Parathyroid adenoma (tissue), 2 donors: Measurements from ENCODE around the gene GPC6.
"Not testable (repeated sequence)": the region's sequence is repeated elsewhere in the genome, so short reads cannot be mapped to it uniquely, and the experiment has no call there.

Experiments used
- H2AFZ ChIP-seq: fragments of 300-600 bp; sonication (generic); one replicate; pipeline ENCODE4 v1.7.0; 2017; ENCODE audit warnings: antibody characterized with exemption, mild to moderate bottlenecking
- H3K27ac ChIP-seq: fragments of 300-600 bp; sonication (generic); one replicate; pipeline ENCODE4 v1.7.0; 2017
- H3K27me3 ChIP-seq: fragments of 300-600 bp; sonication (generic); one replicate; pipeline ENCODE4 v1.7.0; 2017; ENCODE audit warnings: low read length; ENCODE audit not compliant: control insufficient read depth, insufficient read depth
- H3K36me3 ChIP-seq: fragments of 300-600 bp; sonication (generic); one replicate; pipeline ENCODE4 v1.7.0; 2017; ENCODE audit warnings: low read length; ENCODE audit not compliant: control insufficient read depth, insufficient read depth
- H3K4me1 ChIP-seq: fragments of 300-600 bp; sonication (generic); one replicate; pipeline ENCODE4 v1.7.0; 2017; ENCODE audit warnings: control low read depth
- H3K4me2 ChIP-seq: fragments of 300-600 bp; sonication (generic); one replicate; pipeline ENCODE4 v1.7.0; 2017; ENCODE audit warnings: low read length
- H3K4me3 ChIP-seq: fragments of 300-600 bp; sonication (generic); one replicate; pipeline ENCODE4 v1.7.0; 2017; ENCODE audit warnings: low read depth, low read length
- H3K79me2 ChIP-seq: fragments of 300-600 bp; sonication (generic); one replicate; pipeline ENCODE4 v1.7.0; 2017; ENCODE audit warnings: control low read depth
- H3K9ac ChIP-seq: fragments of 300-600 bp; sonication (generic); one replicate; pipeline ENCODE4 v1.7.0; 2017; ENCODE audit warnings: mild to moderate bottlenecking
- H3K9me3 ChIP-seq: fragments of 300-600 bp; sonication (generic); one replicate; pipeline ENCODE4 v1.7.0; 2017; ENCODE audit warnings: low read length; ENCODE audit not compliant: control insufficient read depth
- TF ChIP-seq, protein P1 (sequence below): fragments of 300-600 bp; sonication (generic); IDR thresholded peaks from one replicate; pipeline ENCODE4 v1.7.0; 2017; ENCODE audit warnings: antibody characterized with exemption, mild to moderate bottlenecking
- donor health status: primary hyperparathyroidism.

The GPC6 gene

DNA sequence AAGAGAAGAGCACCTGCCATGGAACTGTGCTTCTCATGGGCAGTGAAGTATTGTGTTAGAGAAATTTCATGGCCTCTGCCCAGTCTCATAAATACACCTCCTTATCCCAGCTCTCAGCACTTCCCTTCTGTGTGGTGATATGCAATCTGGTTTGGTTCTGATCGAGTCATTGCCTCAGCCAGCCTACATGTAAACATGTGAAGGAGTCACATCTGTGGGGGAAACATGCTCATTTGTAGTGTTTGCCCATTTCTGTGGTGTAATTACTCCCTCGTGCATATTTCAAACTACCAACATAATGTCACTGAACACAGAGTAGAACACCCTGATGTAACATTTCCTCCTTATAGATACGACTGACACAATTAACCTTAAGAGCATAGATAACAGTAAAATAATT is 1069.9 kb downstream of the GPC6 start:
- Histone ChIP-seq H3K4me1 (no peaks in the 10 kb centered on the region), H3K9me3 (no peaks in the 10 kb centered on the region), H3K27me3 (no peaks in the 10 kb centered on the region), H3K27ac (no peak overlapping the region), H3K79me2 (no peaks in the 10 kb centered on the region), H3K36me3 (no peaks in the 10 kb centered on the region), H2AFZ (no peak overlapping the region), H3K4me2 (no peak overlapping the region), H3K9ac (no peak overlapping the region), H3K4me3 (no peak overlapping the region)
- TF ChIP-seq, protein P1, sequence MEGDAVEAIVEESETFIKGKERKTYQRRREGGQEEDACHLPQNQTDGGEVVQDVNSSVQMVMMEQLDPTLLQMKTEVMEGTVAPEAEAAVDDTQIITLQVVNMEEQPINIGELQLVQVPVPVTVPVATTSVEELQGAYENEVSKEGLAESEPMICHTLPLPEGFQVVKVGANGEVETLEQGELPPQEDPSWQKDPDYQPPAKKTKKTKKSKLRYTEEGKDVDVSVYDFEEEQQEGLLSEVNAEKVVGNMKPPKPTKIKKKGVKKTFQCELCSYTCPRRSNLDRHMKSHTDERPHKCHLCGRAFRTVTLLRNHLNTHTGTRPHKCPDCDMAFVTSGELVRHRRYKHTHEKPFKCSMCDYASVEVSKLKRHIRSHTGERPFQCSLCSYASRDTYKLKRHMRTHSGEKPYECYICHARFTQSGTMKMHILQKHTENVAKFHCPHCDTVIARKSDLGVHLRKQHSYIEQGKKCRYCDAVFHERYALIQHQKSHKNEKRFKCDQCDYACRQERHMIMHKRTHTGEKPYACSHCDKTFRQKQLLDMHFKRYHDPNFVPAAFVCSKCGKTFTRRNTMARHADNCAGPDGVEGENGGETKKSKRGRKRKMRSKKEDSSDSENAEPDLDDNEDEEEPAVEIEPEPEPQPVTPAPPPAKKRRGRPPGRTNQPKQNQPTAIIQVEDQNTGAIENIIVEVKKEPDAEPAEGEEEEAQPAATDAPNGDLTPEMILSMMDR: no peak

DNA sequence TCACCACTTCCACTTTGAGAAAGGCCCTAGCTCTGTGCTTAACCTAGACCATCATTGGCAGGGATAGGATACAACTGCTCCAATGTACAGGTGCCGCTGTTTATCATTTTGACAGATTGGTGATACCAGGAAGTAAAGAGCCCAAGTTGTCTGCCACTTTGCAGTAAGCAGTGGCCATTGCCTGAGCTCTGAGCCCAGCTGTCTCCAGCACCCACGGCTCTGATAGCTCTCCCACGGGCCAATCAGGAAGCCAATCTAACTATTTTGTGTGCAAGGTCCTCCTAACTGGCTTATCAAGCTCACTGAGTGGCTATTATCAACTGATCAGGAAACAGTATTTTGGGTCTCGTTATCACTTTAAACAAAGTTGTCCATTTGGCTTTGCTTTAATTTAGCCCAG is 1071.7 kb downstream of the GPC6 start:
- H3K9ac ChIP-seq: no peak overlapping the region
- H3K79me2 ChIP-seq: no peaks in the 10 kb centered on the region
- H3K9me3 ChIP-seq: no peaks in the 10 kb centered on the region
- H3K4me2 ChIP-seq: no peak overlapping the region
- H3K36me3 ChIP-seq: no peaks in the 10 kb centered on the region
- TF ChIP-seq, protein P1: no peak
- no peaks in the 10 kb centered on the region for H3K27me3 ChIP-seq
- H3K4me1 ChIP-seq: no peaks in the 10 kb centered on the region
- H3K27ac ChIP-seq: no peak overlapping the region
- no peak overlapping the region for H3K4me3 ChIP-seq
- no peak overlapping the region for H2AFZ ChIP-seq

DNA sequence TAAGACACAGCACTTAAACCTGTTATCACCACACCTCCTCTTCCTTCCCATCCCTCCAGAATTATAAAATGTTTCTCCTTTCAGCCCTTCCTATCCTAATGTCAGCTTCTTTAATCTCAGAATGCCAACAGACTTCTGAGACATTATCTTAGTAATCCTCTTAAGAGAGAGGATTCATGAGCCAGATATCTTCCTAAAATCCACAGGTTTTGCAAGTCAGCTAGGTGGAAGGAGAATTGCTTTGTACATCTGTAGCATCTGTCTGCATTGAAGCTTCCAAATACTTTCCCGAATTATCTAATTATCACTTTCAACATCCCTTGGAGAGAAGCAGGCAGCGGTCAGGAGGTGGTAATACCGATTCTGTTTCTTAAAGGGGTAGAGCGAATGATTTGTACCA is 1073.8 kb downstream of the GPC6 start:
- no peak overlapping the region for H2AFZ ChIP-seq
- H3K4me2 ChIP-seq: no peak overlapping the region
- no peaks in the 10 kb centered on the region for H3K9me3 ChIP-seq
- H3K27ac ChIP-seq: no peak overlapping the region
- H3K9ac ChIP-seq: no peak overlapping the region
- TF ChIP-seq, protein P1: no peak
- H3K4me1 ChIP-seq: no peaks in the 10 kb centered on the region
- H3K36me3 ChIP-seq: no peaks in the 10 kb centered on the region
- no peaks in the 10 kb centered on the region for H3K79me2 ChIP-seq
- no peak overlapping the region for H3K4me3 ChIP-seq
- no peaks in the 10 kb centered on the region for H3K27me3 ChIP-seq

DNA sequence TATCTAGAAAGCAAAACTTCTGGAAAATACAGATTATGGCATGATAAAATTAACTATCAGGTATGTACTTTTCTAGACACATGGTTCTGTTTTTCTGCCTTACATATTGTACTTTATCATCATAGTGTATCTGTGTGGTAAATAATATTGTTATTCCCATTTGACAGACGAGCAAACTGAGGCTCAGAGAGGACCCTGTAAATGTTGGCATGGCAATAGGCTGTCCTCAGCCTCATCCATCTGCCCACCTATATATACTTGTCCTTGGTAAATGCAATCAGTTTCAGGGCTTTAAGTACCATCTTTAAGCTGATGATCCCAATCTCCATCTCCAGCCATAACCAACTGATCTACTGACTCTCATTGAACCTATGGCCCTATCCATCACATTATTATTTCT is 1074.9 kb downstream of the GPC6 start:
- no peak overlapping the region for H2AFZ ChIP-seq
- H3K9me3 ChIP-seq: no peaks in the 10 kb centered on the region
- H3K9ac ChIP-seq: no peak overlapping the region
- no peak overlapping the region for H3K4me2 ChIP-seq
- TF ChIP-seq, protein P1: no peak
- H3K36me3 ChIP-seq: no peaks in the 10 kb centered on the region
- H3K4me1 ChIP-seq: no peaks in the 10 kb centered on the region
- H3K27me3 ChIP-seq: no peaks in the 10 kb centered on the region
- H3K4me3 ChIP-seq: no peak overlapping the region
- no peaks in the 10 kb centered on the region for H3K79me2 ChIP-seq
- no peak overlapping the region for H3K27ac ChIP-seq

DNA sequence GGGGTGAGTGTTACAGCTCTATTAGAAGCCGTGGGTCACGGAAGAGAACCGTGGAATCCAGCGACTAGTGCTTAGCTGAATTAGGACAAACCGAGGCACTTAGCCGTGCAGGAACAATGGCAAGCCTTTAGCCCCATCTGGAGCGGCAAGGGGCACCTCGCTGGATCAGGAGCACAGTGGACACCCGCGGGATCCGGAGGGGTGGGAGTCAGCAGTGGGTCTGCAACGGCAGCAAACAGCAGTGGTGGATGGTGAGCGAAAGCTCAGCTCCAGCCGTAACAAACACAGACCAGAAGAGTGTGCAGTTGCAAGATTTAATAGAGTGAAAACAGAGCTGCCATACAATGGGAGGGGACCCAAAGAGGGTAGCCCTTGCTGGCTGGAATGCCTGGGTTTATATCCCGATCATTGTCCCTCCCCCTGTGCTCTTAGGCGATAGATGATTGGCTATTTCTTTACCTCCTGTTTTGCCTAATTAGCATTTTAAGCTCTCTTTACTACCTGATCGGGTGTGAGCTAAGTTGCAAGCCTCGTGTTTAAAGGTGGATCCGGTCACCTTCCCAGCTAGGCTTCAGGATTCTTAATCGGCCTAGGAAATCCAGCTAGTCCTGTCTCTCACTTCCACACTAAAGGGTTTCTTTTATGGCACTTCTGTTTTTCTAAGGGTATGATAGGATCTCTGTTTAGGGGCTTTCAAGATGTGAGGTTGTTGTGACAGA is 1076.4 kb downstream of the GPC6 start:
- not testable (repeated sequence) for H2AFZ ChIP-seq, H3K79me2 ChIP-seq, H3K4me3 ChIP-seq, H3K36me3 ChIP-seq, H3K27me3 ChIP-seq, H3K4me1 ChIP-seq, H3K9me3 ChIP-seq, H3K4me2 ChIP-seq, H3K27ac ChIP-seq, H3K9ac ChIP-seq
